Caki2 (cell line): ENCODE results near the gene TMSB4X. TPM values are rescaled to one million over a fixed set of nuclear protein-coding genes. Genes with fewer than 3 reads are reported as not detected.
"Not testable (repeated sequence)": the region's sequence is repeated elsewhere in the genome, so short reads cannot be mapped to it uniquely, and the experiment has no call there.

Source experiments
- DNase-seq: peaks from one replicate; pipeline ENCODE4 v3.0.0-alpha.2; 2015; ENCODE audit warnings: low read depth
- in situ Hi-C: cut with HindIII; loops from 2 replicates; pipeline ENCODE4 v1.10.0; 2016; ENCODE audit warnings: low sequenced_read_pairs, low pct_unique_long_range_greater_than_20kb, mixed read lengths
- total RNA-seq: library from RNA; depleted of rRNA; stranded (reverse); fragments of >200 nt; shearing (Covaris generic); gene quantifications from 2 replicates; pipeline ENCODE4 v1.2.3, GENCODE V29; 2014; ENCODE audit warnings: low replicate concordance

The TMSB4X gene
- total RNA-seq, 1 experiment from 2014 or later: 998 TPM

DNA sequence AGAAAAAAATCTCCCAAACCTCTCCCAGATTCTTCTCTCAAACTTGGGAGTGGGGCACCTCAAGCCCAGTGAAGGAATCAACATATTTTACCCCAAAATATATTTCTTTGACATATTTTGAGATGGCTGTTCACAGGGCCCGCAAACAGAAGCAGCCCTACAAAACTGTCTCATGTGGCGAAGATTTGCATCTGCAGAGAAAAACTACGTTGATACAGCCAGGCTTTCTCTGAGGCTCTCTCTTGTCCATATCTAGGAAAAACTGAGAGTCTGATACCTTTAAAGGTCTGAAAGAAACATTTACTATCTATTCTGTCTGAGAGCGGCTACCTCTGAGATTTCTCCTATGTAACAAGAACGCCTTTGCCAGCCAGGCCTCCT lies 23.3 kb upstream of the TMSB4X start:
- in situ Hi-C loops: no loop called here
- no peak for DNase-seq

DNA sequence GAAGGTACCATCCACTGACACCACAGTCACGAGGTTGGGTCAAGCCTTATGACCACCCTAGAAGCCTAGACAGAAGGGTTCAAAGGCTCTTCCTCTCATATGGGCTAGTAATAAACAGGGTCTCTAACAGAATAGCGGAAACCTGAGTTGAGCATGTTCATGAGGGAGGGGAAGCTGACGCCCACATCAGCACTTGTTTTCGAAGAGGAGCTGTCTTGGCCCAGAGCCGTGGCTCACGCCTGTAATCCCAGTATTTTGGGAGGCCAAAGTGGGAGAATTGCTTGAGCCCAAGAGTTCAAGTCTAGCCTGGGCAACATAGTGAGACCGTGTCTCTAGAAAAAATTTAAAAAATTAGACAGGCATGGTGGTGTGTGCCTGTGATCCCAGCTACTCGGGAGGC lies 21.5 kb upstream of the TMSB4X start:
- DNase-seq: no peak

DNA sequence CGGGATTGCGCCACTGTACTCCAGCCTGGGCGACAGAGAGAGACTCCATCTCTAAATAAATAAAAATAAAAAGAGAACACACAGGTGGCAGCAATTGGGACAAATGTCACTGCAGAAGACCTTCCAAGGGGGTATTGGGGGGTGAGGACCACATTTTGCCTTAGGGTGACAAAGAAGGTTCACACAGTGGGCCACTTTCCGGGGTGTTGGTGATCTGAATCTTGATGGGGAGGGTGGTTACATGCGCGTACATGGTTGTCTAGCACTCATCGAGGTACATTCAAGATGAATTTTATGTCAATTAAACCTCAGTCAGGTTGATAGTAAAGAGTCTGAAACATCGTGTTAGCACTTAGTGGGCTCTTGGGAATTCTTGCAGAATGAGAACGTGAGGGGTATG lies 20.5 kb upstream of the TMSB4X start:
- in situ Hi-C loops: no loop called here

More for the DNA sequence above, 21.5 kb upstream of the TMSB4X start:
- in situ Hi-C loops: no loop called here

DNA sequence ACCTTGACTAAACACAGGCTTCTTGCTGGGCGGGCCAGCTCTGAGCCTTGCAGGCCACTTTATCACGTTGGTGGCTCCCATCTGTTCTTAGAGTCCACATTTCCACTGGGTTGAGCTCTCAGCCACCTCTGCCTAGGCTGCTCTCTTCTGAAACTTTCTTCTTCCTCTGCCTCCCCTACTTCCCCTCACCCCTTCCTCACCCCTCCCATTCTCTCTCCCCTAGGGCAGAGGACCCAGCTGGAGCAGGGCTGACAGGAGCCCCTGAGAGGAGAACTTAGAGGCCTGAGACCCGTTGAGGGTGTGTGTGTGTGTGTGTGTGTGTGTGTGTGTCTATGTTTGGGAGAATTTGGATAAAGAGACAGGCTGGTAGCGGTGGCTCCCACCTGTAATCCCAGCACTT lies 19.9 kb upstream of the TMSB4X start:
- in situ Hi-C loops: no loop called here
- DNase-seq: no peak

More for the DNA sequence above, 20.5 kb upstream of the TMSB4X start:
- DNase-seq: no peak

DNA sequence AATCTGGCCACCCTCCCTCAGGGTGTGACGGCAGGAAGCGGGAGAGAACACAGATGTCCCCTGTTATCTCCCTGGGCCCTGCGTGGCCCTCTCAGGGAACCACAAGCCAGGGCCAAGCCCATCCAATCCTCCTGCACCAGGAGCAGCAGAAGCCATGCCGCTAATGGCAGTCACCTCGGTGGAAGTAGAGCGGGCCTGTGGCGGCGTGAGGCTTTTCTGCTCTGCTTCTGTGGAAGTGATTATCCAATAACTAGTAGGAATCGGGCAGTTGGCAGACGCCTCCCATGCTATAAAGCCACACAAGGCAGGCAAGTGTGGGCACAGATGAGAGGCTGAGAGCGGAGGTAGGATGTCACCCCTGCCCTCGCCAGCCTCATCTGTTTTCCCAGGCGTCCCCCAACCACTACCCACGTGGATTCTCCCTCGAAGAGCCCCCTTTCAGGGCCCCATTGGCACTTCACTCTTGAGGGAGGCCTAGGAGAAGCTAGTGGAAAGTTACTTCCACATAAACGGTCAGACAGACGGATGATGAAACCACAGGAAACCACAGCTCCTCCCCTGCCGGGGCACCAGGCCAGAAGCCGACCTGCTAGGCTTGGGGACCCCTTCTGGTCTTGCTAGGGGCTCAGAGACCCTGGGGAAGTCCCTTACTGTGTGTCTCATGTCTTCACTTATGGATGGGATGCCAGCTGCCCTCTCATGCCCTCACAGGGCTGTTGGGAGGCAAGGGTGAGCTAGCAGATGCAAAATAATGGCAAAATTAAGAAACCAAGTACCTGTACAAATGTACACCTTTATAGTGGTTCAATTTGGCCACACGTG lies 18.8 kb upstream of the TMSB4X start:
- no peak for DNase-seq
- in situ Hi-C loops: no loop called here

DNA sequence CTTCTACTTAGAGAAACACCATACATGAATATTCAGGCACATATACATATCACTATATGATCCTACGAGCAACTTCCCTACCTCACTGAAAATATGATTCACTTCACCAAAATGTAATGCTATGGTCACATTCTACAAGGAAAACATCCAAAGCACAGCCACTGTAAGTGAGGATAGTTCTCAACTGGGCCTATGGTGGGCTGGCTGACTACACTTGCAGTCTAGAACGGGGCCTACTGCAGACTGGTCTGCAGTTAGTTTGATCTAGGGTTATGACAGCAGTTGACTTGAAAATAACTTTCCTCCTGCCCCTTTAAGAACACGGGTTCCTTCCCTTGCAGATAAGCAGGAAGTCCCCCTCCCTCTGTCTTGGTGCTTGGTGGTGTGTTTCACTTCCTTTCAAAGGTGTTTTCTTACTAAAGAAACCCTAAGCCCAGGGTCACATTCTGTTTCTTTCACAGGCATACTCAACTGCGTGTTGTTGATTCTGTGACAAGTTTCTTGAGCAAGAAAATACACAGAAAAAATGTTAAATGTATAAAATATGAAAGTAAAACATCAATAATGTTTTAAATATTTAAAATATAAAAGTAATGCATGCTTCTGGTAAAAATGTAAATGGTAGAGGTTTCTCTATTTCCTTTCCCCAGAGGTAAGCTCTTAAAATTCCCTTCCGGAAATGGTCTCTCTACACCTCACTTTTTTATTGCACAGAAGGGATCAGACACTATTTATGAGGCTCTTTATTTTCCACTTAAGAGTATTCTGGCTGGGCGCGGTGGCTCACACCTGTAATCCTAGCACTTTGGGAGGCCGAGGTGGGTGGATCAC lies 18.0 kb upstream of the TMSB4X start:
- DNase-seq: no peak
- in situ Hi-C loops: no loop called here

DNA sequence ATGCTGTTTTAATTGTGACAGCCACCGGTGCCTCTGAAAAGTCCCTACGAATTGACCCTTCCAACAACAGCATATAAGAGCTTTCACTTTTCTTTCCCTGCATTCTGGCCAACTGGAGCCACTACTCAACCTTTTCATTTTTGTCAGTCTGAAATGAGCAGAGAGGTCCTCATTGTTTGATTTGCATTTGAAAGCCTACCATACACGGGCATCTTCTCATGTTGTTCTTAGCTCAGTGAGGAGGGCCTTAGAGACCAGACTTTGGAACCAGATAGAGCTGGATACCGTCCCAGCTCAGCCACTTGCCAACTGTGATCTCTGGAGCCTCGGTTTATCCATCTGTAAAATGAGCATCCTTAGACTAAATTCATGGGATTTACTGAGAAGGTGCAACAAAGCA lies 16.9 kb upstream of the TMSB4X start:
- in situ Hi-C loops: no loop called here
- DNase-seq: no peak

DNA sequence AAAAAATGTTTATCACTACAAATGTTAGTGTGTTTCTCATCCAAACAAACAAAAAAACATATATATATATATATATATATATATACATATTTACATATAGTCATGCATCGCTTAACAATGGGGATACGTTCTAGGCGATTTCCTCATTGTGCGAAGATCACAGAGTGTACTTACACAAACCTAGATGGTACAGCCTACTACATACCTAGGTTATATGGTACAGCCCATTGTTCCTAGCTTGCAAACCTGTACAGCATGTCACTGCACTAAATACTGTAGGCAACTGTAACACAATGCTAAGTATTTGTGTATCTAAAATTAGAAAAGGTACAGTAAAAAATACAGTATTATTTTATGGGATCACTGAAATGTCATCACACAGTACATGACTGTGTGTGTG lies 16.4 kb upstream of the TMSB4X start:
- in situ Hi-C loops: no loop called here
- DNase-seq: no peak

DNA sequence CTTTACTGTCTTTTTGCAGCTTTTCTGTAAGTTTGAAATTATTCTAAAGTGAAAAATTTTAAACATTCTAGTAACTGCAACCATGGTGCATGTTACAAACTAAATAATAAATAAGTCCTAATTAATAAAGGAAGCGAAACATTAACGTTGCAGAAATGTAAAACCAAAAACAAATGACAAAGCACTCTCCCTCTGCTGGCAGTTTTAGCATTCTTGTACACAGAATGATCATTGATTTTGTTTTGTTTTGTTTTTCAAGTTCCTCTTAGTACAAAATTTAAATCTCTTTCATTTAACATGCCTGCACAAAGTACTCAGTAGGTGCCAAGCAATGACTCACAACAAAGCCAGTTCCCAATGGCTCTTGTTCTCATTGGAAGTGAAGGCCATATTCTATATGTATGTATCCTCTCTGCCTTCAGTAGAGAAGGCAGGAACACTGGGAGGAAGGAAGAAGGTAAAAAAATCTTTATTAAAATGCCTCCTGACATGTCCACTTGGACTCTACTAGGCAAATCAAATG lies 13.7 kb upstream of the TMSB4X start:
- no peak for DNase-seq
- in situ Hi-C loops: no loop called here

DNA sequence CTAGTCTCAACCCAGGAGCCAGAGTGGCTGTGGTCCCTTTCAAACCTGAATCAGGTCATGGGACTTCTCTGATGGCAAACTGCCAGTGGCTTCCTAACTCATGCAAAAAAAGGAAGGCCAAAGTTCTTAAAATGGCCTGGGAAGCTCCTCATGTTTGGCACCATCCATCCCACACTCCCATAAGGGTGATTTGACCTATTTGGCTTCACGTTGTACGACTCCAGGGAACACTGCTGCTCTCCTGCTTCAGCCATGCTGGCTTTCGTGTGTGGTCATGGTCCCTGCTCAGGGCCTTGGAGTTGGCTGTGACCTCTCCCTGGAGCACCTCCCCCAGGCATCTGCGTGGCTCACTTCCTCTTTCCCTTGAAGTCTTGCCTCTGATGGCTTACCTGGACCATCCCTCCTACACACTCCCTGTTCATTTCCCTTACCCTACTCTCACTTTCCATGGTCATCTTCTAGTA lies 12.8 kb upstream of the TMSB4X start:
- in situ Hi-C loops: no loop called here

DNA sequence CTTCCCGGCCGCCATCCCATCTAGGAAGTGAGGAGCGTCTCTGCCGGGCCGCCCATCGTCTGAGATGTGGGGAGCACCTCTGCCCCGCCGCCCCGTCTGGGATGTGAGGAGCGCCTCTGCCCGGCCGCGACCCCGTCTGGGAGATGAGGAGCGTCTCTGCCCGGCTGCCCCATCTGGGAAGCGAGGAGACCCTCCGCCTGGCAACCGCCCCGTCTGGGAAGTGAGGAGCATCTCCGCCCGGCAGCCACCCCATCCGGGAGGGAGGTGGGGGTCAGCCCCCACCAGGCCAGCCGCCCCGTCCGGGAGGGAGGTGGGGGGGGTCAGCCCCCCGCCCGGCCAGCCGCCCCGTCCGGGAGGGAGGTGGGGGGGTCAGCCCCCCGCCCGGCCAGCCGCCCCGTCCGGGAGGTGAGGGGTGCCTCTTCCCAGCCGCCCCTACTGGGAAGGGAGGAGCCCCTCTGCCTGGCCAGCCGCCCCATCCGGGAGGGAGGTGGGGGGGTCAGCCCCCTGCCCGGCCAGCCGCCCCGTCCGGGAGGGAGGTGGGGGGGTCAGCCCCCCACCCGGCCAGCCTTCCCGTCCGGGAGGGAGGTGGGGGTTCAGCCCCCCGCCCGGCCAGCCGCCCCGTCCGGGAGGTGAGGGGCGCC lies 11.6 kb upstream of the TMSB4X start:
- in situ Hi-C loops, DNase-seq: not testable (repeated sequence)

More for the DNA sequence above, 12.8 kb upstream of the TMSB4X start:
- no peak for DNase-seq

DNA sequence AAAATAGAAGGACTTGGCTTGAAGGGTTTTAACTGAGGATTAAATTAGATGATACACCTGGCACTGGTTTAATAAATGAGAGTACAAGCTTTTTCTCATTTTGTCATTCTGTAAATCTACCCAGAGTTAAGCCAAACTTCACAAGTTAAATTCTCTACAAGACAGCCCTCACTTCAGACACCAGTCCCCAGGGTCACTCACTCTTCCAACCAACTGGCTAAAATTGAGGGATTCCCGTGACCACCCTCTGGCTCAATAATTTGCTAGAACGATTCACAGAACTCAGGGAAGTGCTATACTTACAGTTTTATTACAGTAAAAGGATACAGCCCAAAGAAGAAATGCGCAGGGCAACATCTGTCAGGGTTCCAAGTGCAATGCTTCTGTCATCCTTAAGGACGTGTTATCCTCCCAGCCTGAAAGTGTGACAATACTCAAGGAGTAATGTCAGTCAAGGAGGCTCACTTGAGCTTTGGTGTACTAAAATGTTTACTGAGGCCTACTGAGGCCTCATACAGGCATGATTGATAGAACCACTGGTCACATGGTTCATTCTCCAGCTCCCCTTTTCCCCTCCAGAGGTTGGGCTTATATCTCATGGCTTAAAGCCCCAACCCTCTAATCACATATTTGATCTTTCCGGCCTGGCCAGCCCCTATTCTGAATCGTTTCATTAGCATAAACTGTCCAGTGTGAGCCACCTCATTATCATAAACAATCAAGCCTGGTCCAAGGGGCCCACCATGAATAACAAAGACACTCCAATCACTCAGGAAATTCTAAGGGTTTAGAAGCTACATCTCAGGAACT lies 9.6 kb upstream of the TMSB4X start:
- in situ Hi-C loops: no loop called here

DNA sequence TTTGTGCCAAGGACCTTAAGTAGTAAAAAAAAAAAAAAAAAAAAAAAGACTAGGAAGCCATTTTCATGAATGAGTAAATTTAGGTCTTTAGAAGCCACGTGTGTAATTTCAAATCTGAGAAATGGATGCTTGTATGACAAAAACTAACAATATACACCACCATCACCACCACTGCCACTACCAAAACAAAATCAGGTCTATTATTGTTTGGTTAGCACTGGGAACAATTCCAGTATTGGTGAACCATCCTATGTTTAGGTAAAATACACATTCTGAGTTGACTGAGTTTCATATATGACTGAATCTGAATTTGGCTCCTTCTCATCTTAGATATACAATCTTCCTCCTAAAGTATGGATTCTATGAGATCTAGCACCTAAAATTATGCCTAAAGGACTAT lies 8.8 kb upstream of the TMSB4X start:
- no peak for DNase-seq
- in situ Hi-C loops: no loop called here

More for the DNA sequence above, 9.6 kb upstream of the TMSB4X start:
- no peak for DNase-seq

DNA sequence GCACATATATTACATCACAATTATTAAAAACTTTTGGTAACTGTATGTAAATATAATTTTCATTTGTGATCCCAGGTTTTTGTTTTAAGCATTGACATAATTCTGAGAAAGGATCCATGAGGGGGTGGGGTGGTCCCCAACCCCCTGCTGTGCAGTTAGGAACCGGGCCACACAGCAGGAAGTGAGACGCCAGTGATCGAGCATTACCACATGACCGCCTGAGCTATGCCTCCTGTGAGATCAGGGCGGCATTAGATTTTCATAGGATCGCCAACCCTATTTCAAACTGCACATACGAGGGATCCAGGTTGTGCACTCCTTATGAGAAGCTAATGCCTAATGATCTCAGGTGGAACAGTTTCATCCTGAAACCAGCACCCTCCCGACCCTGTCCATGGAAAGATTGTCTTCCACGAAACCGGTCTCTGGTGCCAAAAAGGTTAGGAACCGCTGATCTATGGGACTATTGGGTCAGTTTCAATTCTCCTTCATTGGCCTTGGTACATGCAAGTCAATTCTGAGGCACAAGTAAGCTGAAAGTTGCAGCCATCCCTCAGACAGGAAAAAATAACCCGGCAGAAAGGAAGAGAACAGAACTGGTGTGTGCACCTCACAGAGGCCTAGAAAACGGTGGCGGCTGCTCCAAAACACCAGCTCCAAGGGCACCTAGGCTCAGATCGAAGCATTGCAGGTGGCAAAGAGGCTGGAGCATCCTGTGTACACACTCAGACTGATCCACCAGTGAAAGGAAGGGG lies 7.0 kb upstream of the TMSB4X start:
- in situ Hi-C loops: no loop called here
- DNase-seq: no peak

DNA sequence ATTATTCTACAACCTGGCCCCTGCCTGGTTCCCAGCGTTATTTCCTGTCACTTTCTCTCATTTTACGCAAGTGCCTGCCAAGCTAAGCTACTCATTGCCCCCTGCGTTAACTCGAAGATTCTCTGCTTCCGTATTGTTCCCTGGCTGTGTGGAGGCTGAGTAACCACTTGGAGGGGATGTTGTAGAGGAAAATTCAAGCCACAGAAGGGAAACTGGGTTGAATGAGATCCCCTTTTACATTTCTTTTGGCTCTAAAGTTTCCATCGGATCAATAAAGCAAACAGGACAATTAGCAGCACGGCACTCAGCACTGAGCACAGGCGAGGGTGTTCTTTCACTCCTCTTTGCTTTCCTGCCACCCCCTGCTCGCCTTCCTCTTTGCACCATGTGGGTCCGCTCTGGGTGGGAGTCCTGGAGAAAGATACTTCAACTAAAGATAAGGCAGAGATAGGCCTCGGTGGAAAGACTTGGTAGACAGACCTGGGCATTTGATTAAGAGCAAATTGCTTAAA lies 4.2 kb upstream of the TMSB4X start:
- no peak for DNase-seq
- in situ Hi-C loops: no loop called here

DNA sequence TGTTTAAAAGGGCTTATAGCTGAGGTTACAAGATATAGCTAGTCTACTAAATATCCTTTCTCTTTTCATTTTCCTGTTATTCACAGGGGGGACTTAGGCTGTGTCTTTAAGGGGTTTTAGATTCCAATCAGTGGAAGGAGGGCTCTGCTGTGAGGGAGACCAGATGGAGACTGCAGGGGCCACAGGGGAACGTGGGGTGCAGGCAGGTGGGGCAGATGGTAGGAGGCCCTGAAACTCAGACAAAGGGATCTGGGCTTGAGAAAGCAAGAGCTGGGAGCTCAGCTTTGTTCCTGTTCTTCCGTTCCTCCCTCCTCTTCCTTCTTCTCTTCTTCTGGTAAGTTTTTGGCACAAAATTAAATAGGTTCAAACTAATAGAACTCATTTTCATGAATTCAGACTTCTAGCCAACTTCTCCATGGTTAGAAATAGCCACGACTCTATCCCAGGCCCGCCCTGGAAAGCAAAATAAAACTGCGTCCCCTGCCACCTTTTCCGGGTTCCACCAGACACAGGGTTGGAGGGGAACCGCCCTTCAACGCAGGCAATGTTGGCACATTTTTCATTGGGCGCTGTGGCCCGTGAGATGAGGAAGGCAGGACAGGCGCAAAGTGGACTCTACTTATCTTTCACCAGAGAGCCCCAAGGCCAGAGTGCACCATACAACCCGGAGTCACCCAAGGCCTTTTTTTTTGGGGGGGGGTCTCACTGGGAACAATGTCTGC lies 3.5 kb upstream of the TMSB4X start:
- DNase-seq: no peak
- in situ Hi-C loops: no loop called here

DNA sequence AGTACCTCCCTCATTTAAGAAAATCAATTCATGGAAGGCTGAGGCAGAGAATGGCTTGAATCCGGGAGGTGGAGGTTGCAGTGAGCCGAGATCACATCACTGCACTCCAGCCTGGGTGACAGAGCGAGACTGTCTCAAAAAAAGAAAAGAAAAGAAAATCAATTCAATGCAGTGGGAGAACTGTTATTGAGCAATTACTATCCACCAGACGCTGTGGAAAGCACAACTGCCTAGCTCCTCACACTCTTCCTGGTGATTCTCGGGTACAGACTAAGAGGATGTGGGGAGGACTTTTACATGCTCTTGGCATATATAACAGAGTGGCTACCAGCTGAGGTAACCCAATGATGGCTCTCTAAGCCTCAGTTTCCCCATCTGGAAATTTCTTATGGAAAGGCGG lies 2.7 kb upstream of the TMSB4X start:
- in situ Hi-C loops: no loop called here
- no peak for DNase-seq
